Vagina (tissue), 2 donors: ENCODE results near the gene SWI5.

Experiments used
- CTCF ChIP-seq, 3 experiments: fragments of 450-650 bp in 2 of 3; fragments of 200-600 bp in 1 of 3; sonication (generic) in 1 of 3; IDR thresholded peaks; one replicate each; pipeline ENCODE4 v1.5.1; 2017 to 2019; ENCODE audit warnings: antibody characterized with exemption in 3 of 3, mild to moderate bottlenecking in 2 of 3, moderate library complexity in 2 of 3
- POLR2A ChIP-seq, 2 donors: fragments of 450-650 bp; IDR thresholded peaks; one replicate each; pipeline ENCODE4 v1.6.1; 2017; ENCODE audit warnings: antibody characterized with exemption in 2 of 2, mild to moderate bottlenecking in 2 of 2, moderate library complexity in 2 of 2
- POLR2AphosphoS5 ChIP-seq, 2 donors: sonication (generic); formaldehyde crosslinking; IDR thresholded peaks; one replicate each; pipeline ENCODE4 v1.9.0; 2017; ENCODE audit warnings: antibody characterized with exemption in 2 of 2, mild to moderate bottlenecking in 2 of 2, low read depth in 1 of 2; ENCODE audit not compliant: insufficient read depth in 1 of 2

DNA sequence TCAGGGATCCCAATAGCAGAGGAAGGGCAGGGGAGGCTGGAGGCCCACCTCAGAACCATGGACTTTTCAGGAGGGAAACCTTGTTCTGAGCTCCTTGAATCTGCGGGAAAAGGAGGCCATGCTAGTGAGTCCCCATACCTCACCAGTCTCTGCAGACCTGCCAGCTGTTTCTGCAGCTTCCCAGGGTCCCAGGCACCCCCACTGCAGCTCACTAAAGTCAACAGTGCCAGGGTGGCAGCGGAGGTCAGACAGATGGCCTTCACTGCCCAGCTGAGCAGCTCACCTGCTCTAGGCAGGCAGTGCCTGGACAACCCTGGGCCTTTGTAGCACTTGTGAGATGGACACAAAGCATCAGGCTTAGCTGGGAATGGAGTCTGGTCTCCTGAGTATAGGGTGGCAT, 59.8 kb downstream of the SWI5 start:
- TF ChIP-seq CTCF (IDR thresholded peaks at IDR 0.05) (no peak), POLR2A (IDR thresholded peaks at IDR 0.05) (no peak), POLR2AphosphoS5 (IDR thresholded peaks at IDR 0.05; ENCODE audit: insufficient read depth in 1 of 2, low read depth in 1 of 2) (no peak)
